Epithelial cell of esophagus (primary cell): Measurements from ENCODE around the gene INHBA.
A peak's percentile ranks its signal among the peaks of the same experiment; 100 is the strongest.

Source experiments
- DNase-seq: peaks from one replicate; pipeline ENCODE4 v3.0.0; 2010; ENCODE audit warnings: low read depth
- H3K4me3 ChIP-seq: 2 replicates; pipeline ENCODE4 v1.5.1; 2011; ENCODE audit warnings: mild to moderate bottlenecking, low read length, control low read depth
- TF ChIP-seq, protein P1 (sequence below): IDR thresholded peaks from 2 replicates; pipeline ENCODE4 v1.5.1; 2011; ENCODE audit warnings: low read depth, mild to moderate bottlenecking, low read length, control low read depth, inconsistent platforms; ENCODE audit not compliant: insufficient read depth; ENCODE audit errors: missing control alignments

INHBA gene

DNA sequence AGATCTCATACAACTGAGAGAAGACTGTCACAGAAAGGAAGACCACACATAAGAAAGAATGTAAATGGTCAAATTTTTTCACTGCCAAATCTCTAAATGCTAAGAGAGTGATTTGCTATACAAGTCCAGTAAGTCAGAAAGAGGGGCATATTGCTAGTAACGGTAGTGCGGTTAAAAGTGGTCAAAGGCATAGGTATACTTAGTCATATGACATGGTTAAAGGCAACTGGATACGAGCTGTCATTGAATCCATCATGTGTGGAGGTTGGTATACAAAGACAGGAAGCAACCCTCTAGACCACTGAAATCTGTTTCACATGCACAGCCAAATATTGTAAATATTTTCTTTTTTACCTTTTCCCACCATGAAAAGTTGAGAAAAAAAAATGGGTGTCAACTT is 4.8 kb downstream of the INHBA start:
- DNase-seq: no peak
- TF ChIP-seq, protein P1, sequence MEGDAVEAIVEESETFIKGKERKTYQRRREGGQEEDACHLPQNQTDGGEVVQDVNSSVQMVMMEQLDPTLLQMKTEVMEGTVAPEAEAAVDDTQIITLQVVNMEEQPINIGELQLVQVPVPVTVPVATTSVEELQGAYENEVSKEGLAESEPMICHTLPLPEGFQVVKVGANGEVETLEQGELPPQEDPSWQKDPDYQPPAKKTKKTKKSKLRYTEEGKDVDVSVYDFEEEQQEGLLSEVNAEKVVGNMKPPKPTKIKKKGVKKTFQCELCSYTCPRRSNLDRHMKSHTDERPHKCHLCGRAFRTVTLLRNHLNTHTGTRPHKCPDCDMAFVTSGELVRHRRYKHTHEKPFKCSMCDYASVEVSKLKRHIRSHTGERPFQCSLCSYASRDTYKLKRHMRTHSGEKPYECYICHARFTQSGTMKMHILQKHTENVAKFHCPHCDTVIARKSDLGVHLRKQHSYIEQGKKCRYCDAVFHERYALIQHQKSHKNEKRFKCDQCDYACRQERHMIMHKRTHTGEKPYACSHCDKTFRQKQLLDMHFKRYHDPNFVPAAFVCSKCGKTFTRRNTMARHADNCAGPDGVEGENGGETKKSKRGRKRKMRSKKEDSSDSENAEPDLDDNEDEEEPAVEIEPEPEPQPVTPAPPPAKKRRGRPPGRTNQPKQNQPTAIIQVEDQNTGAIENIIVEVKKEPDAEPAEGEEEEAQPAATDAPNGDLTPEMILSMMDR: no peak
- peak overlapping the region; percentile 48 for H3K4me3 ChIP-seq

DNA sequence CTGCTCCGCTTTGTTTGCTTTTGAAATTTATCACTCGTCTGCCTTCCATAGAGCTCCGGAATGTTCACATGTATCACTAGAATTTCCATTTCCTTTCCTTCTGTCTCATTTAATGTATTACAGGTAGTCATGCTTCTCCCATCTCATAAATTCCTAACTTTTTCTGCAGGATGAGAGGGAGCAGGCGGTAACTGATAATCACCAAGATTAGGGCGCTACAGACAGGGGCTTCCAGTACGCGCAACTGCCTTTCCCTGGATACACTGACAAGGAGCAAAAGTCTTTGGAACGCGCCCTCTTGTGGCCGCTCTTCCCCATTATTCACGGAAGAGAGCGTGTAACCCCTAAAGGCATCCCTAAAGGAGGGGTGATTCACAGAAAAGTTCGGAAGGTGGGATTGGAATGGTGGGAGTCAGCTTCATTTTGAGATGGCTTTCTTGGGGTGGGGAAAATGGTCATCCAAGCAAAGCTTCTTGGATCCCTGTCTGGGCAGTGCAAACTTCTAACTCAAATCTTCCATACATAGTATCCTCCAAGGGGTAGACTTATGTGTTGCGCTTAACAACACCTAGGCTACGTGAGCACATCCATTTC is 6.5 kb downstream of the INHBA start:
- TF ChIP-seq, protein P1: peak; percentile 76
- H3K4me3 ChIP-seq: peak overlapping the region; percentile 28
- peak; percentile 72 for DNase-seq

DNA sequence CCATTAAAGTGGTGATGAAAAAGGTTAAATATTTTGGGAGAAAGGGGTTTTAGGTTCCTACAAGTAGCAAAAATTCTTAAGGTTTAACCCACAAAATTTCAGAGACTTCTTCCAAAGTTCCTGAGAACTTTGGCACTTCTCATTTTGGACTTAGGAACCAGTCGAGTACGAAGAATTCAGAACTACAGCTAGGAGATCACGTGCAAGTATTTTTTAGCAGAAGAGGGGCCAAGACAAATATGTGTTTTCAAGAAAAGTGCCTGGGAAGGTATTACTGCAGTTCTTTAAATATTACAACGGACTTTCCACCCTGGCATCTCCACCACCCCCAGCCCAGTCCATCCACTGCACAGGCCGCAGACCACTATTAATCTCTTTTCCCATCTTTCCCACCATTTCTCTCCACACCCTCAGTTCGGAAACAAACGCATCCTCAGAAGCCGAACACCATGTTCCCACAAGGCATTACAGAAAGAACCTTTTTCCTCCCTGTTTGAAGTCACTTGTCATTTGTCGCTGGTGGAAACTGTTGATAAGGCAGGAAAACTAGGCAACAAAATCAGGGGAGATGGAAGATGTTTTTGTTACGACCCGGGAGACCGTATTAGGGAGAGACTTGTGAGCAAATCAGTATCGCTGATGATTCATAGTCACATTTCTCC is 7.1 kb downstream of the INHBA start:
- DNase-seq: peak; percentile 58
- TF ChIP-seq, protein P1: no peak
- H3K4me3 ChIP-seq: peak overlapping the region; percentile 28

DNA sequence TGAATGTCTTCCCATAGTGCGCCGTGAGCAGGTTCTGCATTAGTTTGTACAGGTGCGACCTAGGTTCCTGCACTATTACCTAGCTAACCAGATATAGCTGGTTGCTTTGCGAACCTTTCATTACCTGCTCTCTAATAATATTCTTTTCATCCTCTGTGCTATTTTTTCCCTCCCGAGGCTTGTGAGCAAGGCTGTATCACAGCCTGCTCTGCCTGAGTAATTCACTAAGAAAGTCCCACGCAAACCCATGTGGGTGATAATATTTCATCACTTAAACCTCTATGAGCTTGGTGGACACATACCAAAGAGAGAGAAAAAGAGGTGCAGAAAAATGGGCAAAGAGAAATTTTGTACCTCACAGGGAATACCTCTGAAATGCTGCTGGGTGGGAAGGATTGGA is 8.4 kb downstream of the INHBA start:
- no peak for DNase-seq
- no peak overlapping the region for H3K4me3 ChIP-seq
- TF ChIP-seq, protein P1: no peak

DNA sequence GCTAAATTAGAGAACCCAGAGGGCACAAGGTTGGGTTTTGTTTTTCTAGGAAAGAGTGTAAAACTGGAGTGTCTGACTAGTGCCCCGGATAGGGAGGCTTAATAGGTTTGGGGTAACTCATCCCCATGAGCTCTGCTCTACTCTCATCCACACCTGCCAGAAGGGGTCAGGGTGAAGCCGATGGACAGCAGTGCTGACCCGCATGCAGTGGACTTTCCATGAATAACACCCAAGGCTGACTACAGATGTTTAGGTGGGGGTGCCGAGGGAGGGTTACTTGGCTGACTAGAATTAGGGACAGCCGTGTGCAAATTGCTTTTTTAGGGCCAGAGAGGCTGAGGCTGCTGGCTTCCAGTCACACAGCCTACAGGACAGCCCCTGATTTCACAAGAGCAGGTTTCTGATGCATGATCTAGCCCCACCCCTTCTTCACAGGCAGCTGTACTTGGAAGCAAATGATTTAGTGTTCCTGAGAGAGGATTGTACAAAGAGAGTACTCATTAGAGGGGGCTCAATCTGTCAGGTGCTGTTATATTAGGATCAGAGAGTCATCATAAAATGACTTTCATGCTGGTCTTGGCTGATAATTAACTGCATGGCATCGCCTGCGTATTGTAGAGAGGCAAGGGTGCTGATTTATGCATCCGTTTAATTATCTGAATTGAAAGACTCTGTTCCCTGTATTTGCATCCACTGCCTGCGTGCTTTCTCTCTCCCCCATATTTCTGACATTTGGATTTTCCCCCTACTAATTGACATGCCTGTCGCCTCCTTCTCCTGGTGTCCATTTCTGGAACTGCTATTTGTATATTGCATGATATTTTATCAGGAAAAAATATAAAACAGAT is 9.5 kb downstream of the INHBA start:
- H3K4me3 ChIP-seq: no peak overlapping the region
- TF ChIP-seq, protein P1: peak; percentile 51
- peak; percentile 77 for DNase-seq

DNA sequence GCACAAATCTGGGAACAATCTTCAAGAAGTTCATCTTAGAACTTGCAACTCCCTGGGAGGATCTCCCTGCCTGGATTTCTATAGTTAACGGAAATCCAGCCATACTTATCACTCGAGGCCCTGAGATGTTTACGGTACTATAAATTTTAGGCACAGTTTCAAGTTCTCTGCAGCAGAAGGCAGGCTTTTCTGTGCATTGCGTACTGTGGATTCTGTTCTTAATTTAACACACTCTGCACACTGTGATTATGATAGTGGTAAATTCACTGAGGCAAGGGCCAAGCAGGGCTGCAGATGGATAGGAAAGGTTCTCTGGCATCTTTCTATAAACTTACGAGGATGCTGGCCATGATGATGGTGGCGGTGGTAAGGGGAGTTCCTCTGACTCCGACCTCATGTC is 10.6 kb downstream of the INHBA start:
- DNase-seq: no peak
- H3K4me3 ChIP-seq: no peak overlapping the region
- TF ChIP-seq, protein P1: no peak
